GM13977 (cell line): Measurements from ENCODE around the gene AUTS2.

Source experiments
- DNase-seq: peaks from one replicate; pipeline ENCODE4 v3.0.0; 2012; ENCODE audit warnings: low spot score
- in situ Hi-C: fragments of 300-500 bp; cut with MboI; formaldehyde crosslinking; loops from one replicate; pipeline ENCODE4 v1.12.0; 2022; ENCODE audit warnings: low sequenced_read_pairs, low pct_unique_long_range_greater_than_20kb, mixed read lengths, inconsistent platforms; ENCODE audit not compliant: unreplicated experiment
- TF ChIP-seq, protein P1 (sequence below): IDR thresholded peaks from 2 replicates; pipeline ENCODE4 v1.5.1; 2012; ENCODE audit warnings: mild to moderate bottlenecking, control low read depth; ENCODE audit not compliant: insufficient read depth; ENCODE audit errors: extremely low read depth, missing control alignments

AUTS2 gene

DNA sequence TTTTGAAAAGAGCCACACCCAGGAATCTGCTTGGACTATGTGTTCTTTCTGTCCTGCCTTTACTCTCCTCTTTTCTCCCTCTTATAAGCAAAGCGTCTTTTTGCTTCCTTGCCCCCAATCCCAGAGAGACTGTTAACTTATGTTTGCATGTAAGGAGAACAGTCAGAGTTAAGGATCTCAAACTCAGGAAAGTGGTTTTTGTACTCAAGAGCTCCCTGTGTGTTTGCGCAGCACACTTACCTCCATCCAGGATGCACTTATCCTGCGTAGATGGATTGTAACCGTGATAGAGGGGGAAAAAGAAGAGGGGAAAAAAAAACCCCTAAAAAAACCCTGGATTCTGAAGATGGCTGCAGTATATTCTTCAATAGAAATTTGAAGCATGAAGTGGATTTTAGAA lies 228.9 kb downstream of the AUTS2 start:
- no peak for DNase-seq
- in situ Hi-C loops = no loop called here
- TF ChIP-seq, protein P1, sequence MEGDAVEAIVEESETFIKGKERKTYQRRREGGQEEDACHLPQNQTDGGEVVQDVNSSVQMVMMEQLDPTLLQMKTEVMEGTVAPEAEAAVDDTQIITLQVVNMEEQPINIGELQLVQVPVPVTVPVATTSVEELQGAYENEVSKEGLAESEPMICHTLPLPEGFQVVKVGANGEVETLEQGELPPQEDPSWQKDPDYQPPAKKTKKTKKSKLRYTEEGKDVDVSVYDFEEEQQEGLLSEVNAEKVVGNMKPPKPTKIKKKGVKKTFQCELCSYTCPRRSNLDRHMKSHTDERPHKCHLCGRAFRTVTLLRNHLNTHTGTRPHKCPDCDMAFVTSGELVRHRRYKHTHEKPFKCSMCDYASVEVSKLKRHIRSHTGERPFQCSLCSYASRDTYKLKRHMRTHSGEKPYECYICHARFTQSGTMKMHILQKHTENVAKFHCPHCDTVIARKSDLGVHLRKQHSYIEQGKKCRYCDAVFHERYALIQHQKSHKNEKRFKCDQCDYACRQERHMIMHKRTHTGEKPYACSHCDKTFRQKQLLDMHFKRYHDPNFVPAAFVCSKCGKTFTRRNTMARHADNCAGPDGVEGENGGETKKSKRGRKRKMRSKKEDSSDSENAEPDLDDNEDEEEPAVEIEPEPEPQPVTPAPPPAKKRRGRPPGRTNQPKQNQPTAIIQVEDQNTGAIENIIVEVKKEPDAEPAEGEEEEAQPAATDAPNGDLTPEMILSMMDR = no peak

DNA sequence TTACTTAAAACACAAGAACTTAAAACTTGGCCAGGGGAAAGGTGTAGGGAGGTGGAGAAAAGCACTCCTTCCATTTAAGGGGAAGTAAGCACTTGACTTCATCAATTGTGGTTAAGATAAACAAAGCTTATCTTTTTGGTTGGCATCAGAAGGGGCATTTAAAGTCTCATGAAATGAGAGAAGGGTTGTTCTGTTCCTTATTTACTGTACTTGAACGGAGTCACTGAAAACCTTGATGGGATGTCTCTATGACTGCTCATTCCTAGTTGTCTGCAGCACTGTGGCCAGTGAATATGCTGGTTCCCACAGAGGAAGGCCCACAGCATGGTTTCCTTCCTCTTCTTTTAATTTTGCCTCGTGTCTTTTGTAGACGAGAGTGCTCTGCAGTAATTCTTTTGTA lies 229.3 kb downstream of the AUTS2 start:
- in situ Hi-C loops = no loop called here
- DNase-seq = no peak
- TF ChIP-seq, protein P1 = no peak

DNA sequence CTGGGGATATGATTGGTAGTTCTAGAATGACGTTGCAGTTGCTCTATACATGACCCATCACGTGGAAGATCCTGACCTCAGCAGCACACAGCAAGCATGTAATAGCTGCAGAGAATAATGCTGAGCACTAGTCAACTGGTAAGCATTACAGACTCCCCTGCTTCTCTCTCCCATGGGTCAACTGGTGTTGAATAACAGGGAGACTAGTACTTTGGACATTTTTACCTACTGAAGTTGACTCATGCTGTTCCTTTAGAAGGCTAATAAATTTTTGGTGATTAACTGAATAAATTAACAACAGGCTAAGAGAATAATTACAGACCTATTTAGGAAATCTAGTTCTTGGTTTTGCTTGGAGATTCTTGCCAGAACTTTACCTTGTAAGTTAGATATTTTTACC lies 234.1 kb downstream of the AUTS2 start:
- DNase-seq = no peak
- TF ChIP-seq, protein P1 = no peak
- in situ Hi-C loops = no loop called here

DNA sequence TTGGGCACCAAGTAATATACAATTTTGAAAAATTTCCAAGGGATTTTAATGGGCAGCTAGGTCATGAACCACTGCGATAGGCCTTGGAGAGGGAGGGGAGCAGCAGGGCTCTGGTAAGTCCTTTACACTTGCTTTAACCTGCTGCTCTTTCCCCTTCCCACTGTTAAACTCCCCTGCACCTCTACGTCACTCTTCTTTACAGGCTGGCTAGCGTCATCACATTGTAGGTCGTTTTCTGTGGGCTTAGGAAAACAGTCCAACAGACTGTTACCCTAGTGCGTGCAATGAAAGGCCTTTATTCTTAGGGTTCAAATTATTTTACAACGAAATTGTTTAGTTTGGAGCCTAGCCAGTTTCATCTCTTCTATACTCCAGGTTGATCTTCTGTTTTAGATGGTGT lies 235.7 kb downstream of the AUTS2 start:
- in situ Hi-C loops = no loop called here
- TF ChIP-seq, protein P1 = no peak
- no peak for DNase-seq

DNA sequence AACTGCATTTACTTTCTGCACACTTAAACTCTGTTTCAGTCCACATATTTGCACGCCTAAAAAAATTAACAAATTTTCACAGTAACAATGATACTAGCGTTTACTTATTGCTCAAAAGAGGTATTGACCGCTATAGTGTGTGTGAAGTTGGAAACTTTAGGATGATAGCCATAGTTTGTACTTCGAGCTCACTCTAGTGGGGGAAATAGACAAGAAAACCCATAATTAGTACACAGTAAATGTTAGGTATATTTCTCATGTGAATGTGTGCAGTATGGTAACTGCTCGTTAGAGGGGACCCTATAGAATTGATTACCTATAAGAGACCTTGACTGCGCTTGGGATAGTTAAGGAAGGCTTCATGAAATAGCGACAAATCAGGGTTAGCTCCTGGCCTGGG lies 238.4 kb downstream of the AUTS2 start:
- TF ChIP-seq, protein P1 = no peak
- DNase-seq = no peak
- in situ Hi-C loops = no loop called here

DNA sequence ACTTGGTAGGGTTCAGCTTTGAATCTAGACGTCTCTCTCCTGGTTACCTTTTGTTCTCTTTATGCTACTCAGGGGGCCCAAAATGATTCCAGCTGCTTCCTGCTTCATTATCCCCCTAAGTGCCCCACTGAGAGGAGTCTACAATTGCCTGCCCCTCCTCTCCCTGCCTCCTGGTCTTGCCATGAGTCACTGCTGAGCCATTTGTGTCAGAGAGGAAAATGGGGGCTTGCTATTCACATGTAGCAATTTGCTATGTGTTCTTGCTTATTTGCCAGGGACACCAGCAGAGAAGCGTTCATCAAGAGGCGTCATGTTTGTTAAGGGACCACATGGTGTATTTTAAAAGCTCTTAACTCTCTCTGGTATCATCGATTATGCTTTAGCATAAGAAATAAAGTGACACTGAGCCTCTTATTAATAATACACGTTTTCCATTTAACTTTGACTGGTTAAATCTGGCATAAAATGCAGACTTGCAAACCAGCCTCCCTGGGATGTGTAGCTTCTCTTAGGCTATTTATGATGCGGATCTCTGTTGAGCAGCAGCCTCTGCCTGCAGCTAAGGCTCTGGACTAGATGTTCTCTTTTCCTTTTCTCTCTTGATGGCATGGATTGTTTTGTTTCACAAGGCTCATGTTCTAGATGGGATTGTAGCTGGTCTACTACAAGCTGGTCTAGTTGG lies 239.3 kb downstream of the AUTS2 start:
- no peak for DNase-seq
- in situ Hi-C loops = no loop called here
- TF ChIP-seq, protein P1 = no peak

DNA sequence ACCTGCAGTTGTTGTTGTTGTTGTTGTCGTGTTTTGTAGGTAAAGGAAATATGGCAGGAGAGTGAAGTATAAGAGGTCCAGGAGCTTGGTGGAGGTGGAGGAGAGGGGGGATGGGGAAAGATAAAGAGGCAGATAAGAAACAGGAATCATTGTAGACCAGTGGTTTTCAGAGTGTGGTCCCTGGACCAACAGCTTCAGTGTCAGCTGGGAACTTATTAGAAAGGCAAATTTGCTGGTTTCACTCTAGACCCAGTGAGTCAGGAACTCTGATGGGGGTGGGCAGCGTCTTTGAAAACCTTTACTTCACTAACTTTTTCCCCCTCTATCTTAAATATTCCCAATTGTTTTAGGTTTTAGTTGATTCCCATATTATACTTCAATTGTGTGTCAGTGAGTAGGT lies 241.5 kb downstream of the AUTS2 start:
- TF ChIP-seq, protein P1 = no peak
- DNase-seq = no peak
- in situ Hi-C loops = no loop called here
